ENCODE measurements around the gene AIPL1. TPM values are rescaled to one million over a fixed set of nuclear protein-coding genes. Genes with fewer than 3 reads are reported as not detected.

AIPL1 gene
- total RNA-seq, 8 experiments from 2014 or later = 0.08 to 1.00 (median 0.39) TPM; not detected in 4

- ATAC-seq (replicated peaks in 6 of 8) = no peak
- 30 to 89% (median 78%) methylated on average over 1 to 3 of the region's 4 CpGs; no CpG with 5 or more reads in 4 of the 10 experiments for WGBS, 10 experiments
- Histone ChIP-seq H3K27ac (no peak overlapping the region), H3K4me3 (no peak overlapping the region), H3K4me1 (replicated peaks in 1 of 2) (peaks cover 2 to 6% of the 10 kb centered on the region in 2 donors)
- in situ Hi-C loops (cut with MboI; ENCODE audit: low pct_unique_long_range_greater_than_20kb in 2 of 9, low sequenced_read_pairs in 9 of 9, unreplicated experiment in 9 of 9) = no loop called here
These were observed 47.5 kb downstream of the AIPL1 start for GRCh38 chr17:6387442-6387841.

DNA sequence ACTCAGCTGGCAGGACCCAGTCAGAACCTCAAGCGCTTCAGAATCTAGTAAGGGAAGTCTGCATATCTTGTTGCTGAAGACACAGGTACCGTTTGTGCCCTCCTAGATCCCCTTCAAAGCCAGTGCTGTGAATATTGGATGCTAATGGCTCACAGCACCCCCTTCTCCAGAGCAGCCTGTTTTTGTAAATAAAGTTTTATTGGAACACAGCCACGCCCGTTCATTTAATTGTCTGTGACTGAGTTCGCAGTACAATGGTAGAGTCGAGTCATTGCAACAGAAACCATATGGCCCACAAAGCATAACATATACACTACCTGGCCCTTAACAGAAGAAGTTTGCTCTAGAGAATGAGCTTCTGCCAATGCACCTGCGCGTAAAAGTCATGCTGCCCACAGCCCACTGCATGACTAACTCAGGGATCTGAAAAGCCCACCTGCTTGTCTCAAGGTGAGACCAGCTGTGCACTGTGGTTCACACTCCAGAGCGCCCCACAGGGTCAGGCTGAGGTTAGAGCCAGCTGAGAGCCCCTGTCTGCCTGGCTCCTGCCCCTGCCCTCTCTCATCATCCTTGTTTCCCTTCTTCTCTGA lies 48.8 kb downstream of the AIPL1 start:
- in situ Hi-C loops (cut with MboI; ENCODE audit: low pct_unique_long_range_greater_than_20kb in 2 of 9, low sequenced_read_pairs in 9 of 9, unreplicated experiment in 9 of 9) = no loop called here
- H3K4me1 ChIP-seq (replicated peaks in 1 of 2) = peaks cover 0 to 14% of the 10 kb centered on the region in 2 donors
- no peak overlapping the region for H3K4me3 ChIP-seq
- H3K27ac ChIP-seq = no peak overlapping the region
- ATAC-seq (replicated peaks in 6 of 8) = no peak
- WGBS, 10 experiments = 39 to 90% (median 82%) methylated on average over 3 to 7 of the region's 9 CpGs; no CpG with 5 or more reads in 3 of the 10 experiments

- ATAC-seq (replicated peaks in 6 of 8) = no peak
- WGBS, 10 experiments = 0 to 82% (median 63%) methylated on average over 1 to 5 of the region's 5 CpGs; no CpG with 5 or more reads in 4 of the 10 experiments
- in situ Hi-C loops (cut with MboI; ENCODE audit: low pct_unique_long_range_greater_than_20kb in 2 of 9, low sequenced_read_pairs in 9 of 9, unreplicated experiment in 9 of 9) = no loop called here
- Histone ChIP-seq H3K4me3 (no peak overlapping the region), H3K4me1 (replicated peaks in 1 of 2) (peaks cover 0 to 16% of the 10 kb centered on the region in 2 donors), H3K27ac (no peak overlapping the region)
These were observed 50.4 kb downstream of the AIPL1 start for GRCh38 chr17:6384481-6384880.

- Histone ChIP-seq H3K4me3 (no peak overlapping the region), H3K4me1 (replicated peaks in 1 of 2) (peaks cover 3 to 16% of the 10 kb centered on the region in 2 donors), H3K27ac (peak overlapping the region in 1 of 2 donors; percentile 63)
- peak in 5 of 8 experiments; percentile 56 to 91 (median 72) for ATAC-seq (replicated peaks in 6 of 8)
- WGBS, 10 experiments = 40 to 90% (median 76%) methylated on average over 2 to 8 of the region's 13 CpGs
- in situ Hi-C loops (cut with MboI; ENCODE audit: low pct_unique_long_range_greater_than_20kb in 2 of 9, low sequenced_read_pairs in 9 of 9, unreplicated experiment in 9 of 9) = no loop called here
These were observed 53.1 kb downstream of the AIPL1 start for GRCh38 chr17:6381526-6382465.

- in situ Hi-C loops (cut with MboI; ENCODE audit: low pct_unique_long_range_greater_than_20kb in 2 of 9, low sequenced_read_pairs in 9 of 9, unreplicated experiment in 9 of 9) = no loop called here
- H3K4me3 ChIP-seq = no peak overlapping the region
- H3K27ac ChIP-seq = no peak overlapping the region
- peaks cover 3 to 16% of the 10 kb centered on the region in 2 donors for H3K4me1 ChIP-seq (replicated peaks in 1 of 2)
- WGBS, 10 experiments = 0 to 89% (median 80%) methylated on average over 2 to 6 of the region's 6 CpGs; no CpG with 5 or more reads in 1 of the 10 experiments
- ATAC-seq (replicated peaks in 6 of 8) = peak in 5 of 8 experiments; percentile 43 to 68 (median 48)
These were observed 53.9 kb downstream of the AIPL1 start for GRCh38 chr17:6380915-6381438.

DNA sequence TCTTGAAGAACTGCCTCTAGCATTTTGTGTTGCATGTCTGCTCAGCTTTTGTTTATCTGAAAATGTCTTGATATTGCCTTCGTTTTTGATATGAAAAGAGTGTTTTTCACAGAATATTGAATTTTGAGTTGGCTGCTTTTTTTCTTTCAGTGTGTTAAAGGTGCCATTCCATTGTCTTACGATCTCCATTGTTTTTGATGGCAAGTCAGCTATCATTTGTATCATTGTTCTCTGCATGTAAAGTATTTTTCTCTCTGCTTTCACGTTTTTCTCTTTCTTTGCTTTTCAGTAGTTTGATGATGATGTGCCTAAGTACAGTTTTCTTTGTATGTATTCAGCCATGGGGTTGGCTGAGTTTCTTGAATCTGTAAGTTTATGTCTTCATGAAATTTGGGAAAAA lies 57.0 kb downstream of the AIPL1 start:
- Histone ChIP-seq H3K27ac (no peak overlapping the region), H3K4me3 (no peak overlapping the region), H3K4me1 (replicated peaks in 1 of 2) (peaks cover 15 to 16% of the 10 kb centered on the region in 2 donors)
- ATAC-seq (replicated peaks in 6 of 8) = no peak
- 4 to 82% (median 47%) methylated on average over 1 to 3 of the region's 3 CpGs for WGBS, 10 experiments
- in situ Hi-C loops (cut with MboI; ENCODE audit: low pct_unique_long_range_greater_than_20kb in 2 of 9, low sequenced_read_pairs in 9 of 9, unreplicated experiment in 9 of 9) = no loop called here

- in situ Hi-C loops (cut with MboI; ENCODE audit: low pct_unique_long_range_greater_than_20kb in 2 of 9, low sequenced_read_pairs in 9 of 9, unreplicated experiment in 9 of 9) = no loop called here
- WGBS, 10 experiments = 20 to 100% (median 53%) methylated on average over 1 to 7 of the region's 11 CpGs; no CpG with 5 or more reads in 3 of the 10 experiments
- Histone ChIP-seq H3K4me3 (no peak overlapping the region), H3K27ac (no peak overlapping the region), H3K4me1 (replicated peaks in 1 of 2) (peaks cover 8 to 15% of the 10 kb centered on the region in 2 donors)
- peak in 3 of 8 experiments; percentile 30 to 63 (median 40) for ATAC-seq (replicated peaks in 6 of 8)
These were observed 58.0 kb downstream of the AIPL1 start for GRCh38 chr17:6376931-6377361.

DNA sequence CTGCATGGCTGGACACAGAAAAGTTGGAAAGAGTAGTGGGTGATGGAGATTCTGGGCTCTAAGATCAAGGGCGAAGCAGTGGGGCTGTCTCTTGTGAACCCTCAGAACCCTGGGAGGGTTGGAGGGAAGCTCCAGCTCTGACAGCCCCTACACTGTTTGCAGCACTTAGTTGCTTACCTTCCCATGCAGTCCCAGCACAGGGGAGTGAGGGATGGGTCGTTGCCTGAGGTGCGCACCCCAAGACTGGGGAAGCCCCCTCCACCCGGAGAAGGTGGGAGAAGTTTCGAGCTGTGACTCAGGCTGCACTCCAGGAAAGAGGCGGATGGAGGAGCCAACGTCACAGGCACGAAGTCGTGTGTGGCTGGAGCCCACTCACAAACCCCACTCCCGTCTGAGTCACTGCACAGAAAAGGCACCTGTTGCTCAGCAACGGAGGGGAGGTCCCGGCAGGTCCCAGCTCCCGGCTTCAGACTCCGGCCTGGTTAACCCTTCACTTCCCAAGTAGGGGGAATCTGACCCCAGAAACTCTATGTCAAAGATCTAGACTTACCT lies 60.1 kb downstream of the AIPL1 start:
- Histone ChIP-seq H3K4me1 (replicated peaks in 1 of 2) (peaks cover 0 to 15% of the 10 kb centered on the region in 2 donors), H3K4me3 (peak overlapping the region in 1 of 5 donors; percentile 16), H3K27ac (no peak overlapping the region)
- 0 to 40% (median 5%) methylated on average over 1 to 5 of the region's 14 CpGs; no CpG with 5 or more reads in 4 of the 10 experiments for WGBS, 10 experiments
- peak; percentile 16 to 99 (median 94) for ATAC-seq (replicated peaks in 6 of 8)
- in situ Hi-C loops (cut with MboI; ENCODE audit: low pct_unique_long_range_greater_than_20kb in 2 of 9, low sequenced_read_pairs in 9 of 9, unreplicated experiment in 9 of 9) = no loop called here

DNA sequence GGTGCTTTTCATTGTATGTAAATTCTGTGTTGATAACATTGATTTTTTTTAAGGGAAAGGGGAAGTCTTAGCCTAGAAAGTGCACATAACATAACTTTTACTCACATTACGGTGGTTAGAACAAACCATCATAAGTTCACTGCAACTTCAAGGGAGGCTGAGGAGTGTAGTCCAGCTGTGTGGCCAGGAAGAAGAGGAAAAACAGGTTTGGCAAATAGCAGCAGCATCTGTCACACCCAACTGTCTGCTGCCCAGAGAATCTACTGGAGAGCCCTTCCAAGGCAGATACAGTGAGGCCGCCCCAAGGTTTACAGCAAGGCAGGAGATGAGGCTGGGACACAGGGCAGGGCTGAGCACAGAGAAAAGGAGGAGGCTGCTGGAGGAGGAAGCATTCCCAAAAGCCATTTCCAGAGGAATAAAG lies 60.6 kb downstream of the AIPL1 start:
- ATAC-seq (replicated peaks in 6 of 8) = peak in 5 of 8 experiments; percentile 15 to 45 (median 39)
- WGBS, 10 experiments = 0 to 91% (median 61%) methylated on average over 1 to 2 of the region's 2 CpGs; no CpG with 5 or more reads in 2 of the 10 experiments
- H3K4me3 ChIP-seq = no peak overlapping the region
- peaks cover 0 to 15% of the 10 kb centered on the region in 2 donors for H3K4me1 ChIP-seq (replicated peaks in 1 of 2)
- H3K27ac ChIP-seq = no peak overlapping the region
- in situ Hi-C loops (cut with MboI; ENCODE audit: low pct_unique_long_range_greater_than_20kb in 2 of 9, low sequenced_read_pairs in 9 of 9, unreplicated experiment in 9 of 9) = no loop called here

Other genes starting within 250 kb of the AIPL1 start
- gene PIMREG, start 9.3 kb upstream of the AIPL1 start, total RNA-seq = 10 to 100 TPM in 3 of 8 experiments, 1 to 10 TPM in 3, under 1 TPM in 1, not detected in 1; 0.71 to 47.6 (median 3.5) TPM
- gene PITPNM3, start 121.4 kb upstream of the AIPL1 start, total RNA-seq = 10 to 100 TPM in 1 of 8 experiments, 1 to 10 TPM in 5, under 1 TPM in 2; 0.31 to 10.1 (median 1.7) TPM
- 10 to 100 TPM; 12.6 to 32.2 (median 19.3) TPM for gene KIAA0753, start 205.6 kb upstream of the AIPL1 start, total RNA-seq
- gene TXNDC17, start 205.9 kb upstream of the AIPL1 start, total RNA-seq = 100 to 1,000 TPM in 3 of 8 experiments, 10 to 100 TPM in 5; 70.5 to 168 (median 94.7) TPM
- 10 to 100 TPM; 11.7 to 31.8 (median 18.0) TPM for gene MED31, start 216.5 kb upstream of the AIPL1 start, total RNA-seq
- 1 to 10 TPM in 7 of 8 experiments, under 1 TPM in 1; 0.56 to 8.9 (median 4.3) TPM for gene C17orf100, start 216.6 kb upstream of the AIPL1 start, total RNA-seq

Data from motor neuron (in vitro differentiated cells).